ENCODE measurements around the gene GMPPB.
"Not testable (repeated sequence)": the region's sequence is repeated elsewhere in the genome, so short reads cannot be mapped to it uniquely, and the experiment has no call there.

The GMPPB gene

GRCh38 chr3:49713336-49714105 is 10.2 kb downstream of the GMPPB start:
- no peak for DNase-seq (ENCODE audit: low spot score)

GRCh38 chr3:49712631-49713317 is 11.0 kb downstream of the GMPPB start:
- DNase-seq (ENCODE audit: low spot score), result no peak

GRCh38 chr3:49712166-49712565 is 11.6 kb downstream of the GMPPB start:
- DNase-seq (ENCODE audit: low spot score), result no peak

- DNase-seq (ENCODE audit: low spot score), result no peak
Measured at GRCh38 chr3:49711489-49711888, 12.3 kb downstream of the GMPPB start.

- DNase-seq (ENCODE audit: low spot score), result no peak
Measured at GRCh38 chr3:49709852-49710251, 13.9 kb downstream of the GMPPB start.

- peak; percentile 26 for DNase-seq (ENCODE audit: low spot score)
Measured at GRCh38 chr3:49707113-49707480, 16.7 kb downstream of the GMPPB start.

- no peak for DNase-seq (ENCODE audit: low spot score)
Measured at GRCh38 chr3:49706456-49707112, 17.2 kb downstream of the GMPPB start.

- DNase-seq (ENCODE audit: low spot score), result no peak
Measured at GRCh38 chr3:49705390-49705960, 18.3 kb downstream of the GMPPB start.

GRCh38 chr3:49704629-49705028 is 19.1 kb downstream of the GMPPB start:
- no peak for DNase-seq (ENCODE audit: low spot score)

GRCh38 chr3:49703956-49704355 is 19.8 kb downstream of the GMPPB start:
- DNase-seq (ENCODE audit: low spot score), result no peak

- DNase-seq (ENCODE audit: low spot score), result peak; percentile 89
Measured at GRCh38 chr3:49703443-49703927, 20.3 kb downstream of the GMPPB start.

GRCh38 chr3:49702672-49703071 is 21.1 kb downstream of the GMPPB start:
- no peak for DNase-seq (ENCODE audit: low spot score)

GRCh38 chr3:49701388-49702077 is 22.2 kb downstream of the GMPPB start:
- peak; percentile 43 for DNase-seq (ENCODE audit: low spot score)

GRCh38 chr3:49700453-49701128 is 23.2 kb downstream of the GMPPB start:
- DNase-seq (ENCODE audit: low spot score), result no peak

- DNase-seq (ENCODE audit: low spot score), result no peak
Measured at GRCh38 chr3:49700014-49700413, 23.7 kb downstream of the GMPPB start.

- peak; percentile 36 for DNase-seq (ENCODE audit: low spot score)
Measured at GRCh38 chr3:49699281-49699979, 24.3 kb downstream of the GMPPB start.

GRCh38 chr3:49695350-49696015 is 28.3 kb downstream of the GMPPB start:
- DNase-seq (ENCODE audit: low spot score), result not testable (repeated sequence)

- not testable (repeated sequence) for DNase-seq (ENCODE audit: low spot score)
Measured at GRCh38 chr3:49694409-49695070, 29.2 kb downstream of the GMPPB start.

GRCh38 chr3:49691481-49691880 is 32.3 kb downstream of the GMPPB start:
- not testable (repeated sequence) for DNase-seq (ENCODE audit: low spot score)

- not testable (repeated sequence) for DNase-seq (ENCODE audit: low spot score)
Measured at GRCh38 chr3:49690856-49691255, 32.9 kb downstream of the GMPPB start.
